ENCODE results near the gene COL6A2. TPM values are rescaled to one million over a fixed set of nuclear protein-coding genes. Genes with fewer than 3 reads are reported as not detected.

COL6A2 gene
- total and polyA plus RNA-seq, 2 donors (not counting 1 experiment from before 2014, with no cell fraction given) = 1.2 to 2.1 TPM

- Mint-ChIP-seq H3K27me3 (peaks cover 4% of the 10 kb centered on the region), H3K4me3 (no peak overlapping the region), H3K4me1 (peaks cover 3% of the 10 kb centered on the region), H3K9me3 (ENCODE audit: insufficient read depth) (peaks cover 2% of the 10 kb centered on the region), H3K27ac (no peak overlapping the region)
- no peak overlapping the region for H3K4me3 ChIP-seq (ENCODE audit: control extremely low read depth in 1 of 5, extremely low read depth in 1 of 5, insufficient read depth in 1 of 5, low read depth in 2 of 5, low read length in 4 of 5)
- ChIA-PET CTCF (no interaction called here), POLR2A (no interaction called here)
- no peak for ATAC-seq (ENCODE audit: low read depth)
- TF ChIP-seq EZH2 (IDR thresholded peaks at IDR 0.05; ENCODE audit: borderline replicate concordance, insufficient read depth, low read depth, low read length, poor library complexity, severe bottlenecking) = no peak
- TF ChIP-seq CTCF (IDR thresholded peaks at IDR 0.05) = no peak
- H2AFZ ChIP-seq (ENCODE audit: insufficient read depth, low read depth, low read length, poor library complexity, severe bottlenecking) = no peak overlapping the region
- no peaks in the 10 kb centered on the region for H4K20me1 ChIP-seq (ENCODE audit: control insufficient read depth, insufficient read depth, low read length, poor library complexity, severe bottlenecking)
- no peaks in the 10 kb centered on the region for H3K79me2 ChIP-seq (ENCODE audit: control insufficient read depth, insufficient read depth, low read length)
- peaks cover 5 to 8% of the 10 kb centered on the region in 2 donors for H3K4me1 ChIP-seq (ENCODE audit: control insufficient read depth in 2 of 2, insufficient read depth in 2 of 2, low read length in 2 of 2)
- peaks cover 0 to 28% (median 0%) of the 10 kb centered on the region in 3 donors for H3K9me3 ChIP-seq (ENCODE audit: control extremely low read depth in 1 of 3, control insufficient read depth in 2 of 3, insufficient read depth in 1 of 3, low read length in 2 of 3)
- H3K4me2 ChIP-seq (replicated peaks; ENCODE audit: low read depth, low read length, poor library complexity, severe bottlenecking) = no peak overlapping the region
- DNase-seq = no peak
- WGBS (ENCODE audit: insufficient coverage) = 78% methylated on average over 25 of the region's 31 CpGs
- H3K9ac ChIP-seq (ENCODE audit: low read length) = no peak overlapping the region
- H3K27me3 ChIP-seq (replicated peaks in 1 of 4; ENCODE audit: control extremely low read depth in 1 of 4, control insufficient read depth in 3 of 4, insufficient read depth in 4 of 4, low read length in 3 of 4) = peaks cover 0 to 14% (median 0%) of the 10 kb centered on the region in 4 experiments
- intact Hi-C loops (cut with micrococcal nuclease) = no loop called here
- no peaks in the 10 kb centered on the region for H3K36me3 ChIP-seq (replicated peaks in 1 of 2; ENCODE audit: control extremely low read depth in 1 of 2, control insufficient read depth in 1 of 2, extremely low read depth in 1 of 2, insufficient read depth in 2 of 2, low read length in 1 of 2)
- no peak overlapping the region for H3K27ac ChIP-seq (ENCODE audit: low read length in 2 of 2)
Observed at GRCh38 chr21:46052703-46053651, 44.9 kb upstream of the COL6A2 start.

- no peak overlapping the region for H3K4me3 Mint-ChIP-seq
- intact Hi-C loops (cut with micrococcal nuclease) = no loop called here
- TF ChIP-seq EZH2 (IDR thresholded peaks at IDR 0.05; ENCODE audit: borderline replicate concordance, insufficient read depth, low read depth, low read length, poor library complexity, severe bottlenecking) = no peak
- no peak for TF ChIP-seq CTCF (IDR thresholded peaks at IDR 0.05)
- no peak for ATAC-seq (ENCODE audit: low read depth)
- H3K9me3 ChIP-seq (ENCODE audit: control extremely low read depth in 1 of 3, control insufficient read depth in 2 of 3, insufficient read depth in 1 of 3, low read length in 2 of 3) = peaks cover 0 to 36% (median 0%) of the 10 kb centered on the region in 3 donors
- no peaks in the 10 kb centered on the region for H3K36me3 ChIP-seq (replicated peaks in 1 of 2; ENCODE audit: control extremely low read depth in 1 of 2, control insufficient read depth in 1 of 2, extremely low read depth in 1 of 2, insufficient read depth in 2 of 2, low read length in 1 of 2)
- peaks cover 3% of the 10 kb centered on the region for H3K4me1 Mint-ChIP-seq
- peaks cover 0 to 14% (median 0%) of the 10 kb centered on the region in 4 experiments for H3K27me3 ChIP-seq (replicated peaks in 1 of 4; ENCODE audit: control extremely low read depth in 1 of 4, control insufficient read depth in 3 of 4, insufficient read depth in 4 of 4, low read length in 3 of 4)
- H2AFZ ChIP-seq (ENCODE audit: insufficient read depth, low read depth, low read length, poor library complexity, severe bottlenecking) = no peak overlapping the region
- H3K4me3 ChIP-seq (ENCODE audit: control extremely low read depth in 1 of 5, extremely low read depth in 1 of 5, insufficient read depth in 1 of 5, low read depth in 2 of 5, low read length in 4 of 5) = no peak overlapping the region
- no peak overlapping the region for H3K4me2 ChIP-seq (replicated peaks; ENCODE audit: low read depth, low read length, poor library complexity, severe bottlenecking)
- H4K20me1 ChIP-seq (ENCODE audit: control insufficient read depth, insufficient read depth, low read length, poor library complexity, severe bottlenecking) = no peaks in the 10 kb centered on the region
- no peak for DNase-seq
- ChIA-PET CTCF (no interaction called here), POLR2A (no interaction called here)
- no peak overlapping the region for H3K27ac ChIP-seq (ENCODE audit: low read length in 2 of 2)
- H3K4me1 ChIP-seq (ENCODE audit: control insufficient read depth in 2 of 2, insufficient read depth in 2 of 2, low read length in 2 of 2) = peaks cover 5 to 8% of the 10 kb centered on the region in 2 donors
- no peak overlapping the region for H3K9ac ChIP-seq (ENCODE audit: low read length)
- H3K79me2 ChIP-seq (ENCODE audit: control insufficient read depth, insufficient read depth, low read length) = no peaks in the 10 kb centered on the region
- H3K27ac Mint-ChIP-seq = no peak overlapping the region
- 98% methylated on average over 6 of the region's 10 CpGs for WGBS (ENCODE audit: insufficient coverage)
- peaks cover 6% of the 10 kb centered on the region for H3K9me3 Mint-ChIP-seq (ENCODE audit: insufficient read depth)
- H3K27me3 Mint-ChIP-seq = peaks cover 12% of the 10 kb centered on the region
Observed at GRCh38 chr21:46054031-46054430, 43.9 kb upstream of the COL6A2 start.

All from B cell (primary cell).